ENCODE results near the gene CD7. TPM values are rescaled to one million over a fixed set of nuclear protein-coding genes. Genes with fewer than 3 reads are reported as not detected.

The CD7 gene
- total and polyA plus RNA-seq, 9 of the 15 experiments (the other 6 are each of a cell fraction or from before 2014, with no cell fraction given): 0.21 to 0.35 TPM; not detected in 7

GRCh38 chr17:82300707-82301270 is 16.6 kb downstream of the CD7 start (continued):
- TF ChIP-seq TFAP4 (CRISPR knock-in tag; IDR thresholded peaks at IDR 0.05; ENCODE audit: borderline replicate concordance) (peak; percentile 71; the same call in 1 of the 2 replicates), CTBP1 (IDR thresholded peaks at IDR 0.05; ENCODE audit: borderline replicate concordance) (0 out of 2 replicates have a peak, but pooled peaks have one; percentile 32), KLF10 (CRISPR knock-in tag; IDR thresholded peaks at IDR 0.05) (no peak), HCFC1 (IDR thresholded peaks at IDR 0.05; ENCODE audit: low read depth, low read length) (no peak), RERE (CRISPR knock-in tag; IDR thresholded peaks at IDR 0.05; ENCODE audit: borderline replicate concordance) (no peak), RBFOX2 (IDR thresholded peaks at IDR 0.05; ENCODE audit: low read depth, low read length) (peak; percentile 44; the same call in 1 of the 2 replicates), ARID3A (IDR thresholded peaks at IDR 0.05; ENCODE audit: borderline replicate concordance, low read depth, low read length) (no peak), SP1 (CRISPR knock-in tag; IDR thresholded peaks at IDR 0.05) (no peak), SETDB1 (IDR thresholded peaks at IDR 0.05; ENCODE audit: low read length) (no peak)
- TF ChIP-seq, protein P1, sequence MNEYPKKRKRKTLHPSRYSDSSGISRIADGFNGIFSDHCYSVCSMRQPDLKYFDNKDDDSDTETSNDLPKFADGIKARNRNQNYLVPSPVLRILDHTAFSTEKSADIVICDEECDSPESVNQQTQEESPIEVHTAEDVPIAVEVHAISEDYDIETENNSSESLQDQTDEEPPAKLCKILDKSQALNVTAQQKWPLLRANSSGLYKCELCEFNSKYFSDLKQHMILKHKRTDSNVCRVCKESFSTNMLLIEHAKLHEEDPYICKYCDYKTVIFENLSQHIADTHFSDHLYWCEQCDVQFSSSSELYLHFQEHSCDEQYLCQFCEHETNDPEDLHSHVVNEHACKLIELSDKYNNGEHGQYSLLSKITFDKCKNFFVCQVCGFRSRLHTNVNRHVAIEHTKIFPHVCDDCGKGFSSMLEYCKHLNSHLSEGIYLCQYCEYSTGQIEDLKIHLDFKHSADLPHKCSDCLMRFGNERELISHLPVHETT (CRISPR knock-in tag; conservative IDR thresholded peaks at IDR 0.05 in 1 of 2, IDR thresholded peaks at IDR 0.05 in 1 of 2): no peak
- TF ChIP-seq, protein P2, sequence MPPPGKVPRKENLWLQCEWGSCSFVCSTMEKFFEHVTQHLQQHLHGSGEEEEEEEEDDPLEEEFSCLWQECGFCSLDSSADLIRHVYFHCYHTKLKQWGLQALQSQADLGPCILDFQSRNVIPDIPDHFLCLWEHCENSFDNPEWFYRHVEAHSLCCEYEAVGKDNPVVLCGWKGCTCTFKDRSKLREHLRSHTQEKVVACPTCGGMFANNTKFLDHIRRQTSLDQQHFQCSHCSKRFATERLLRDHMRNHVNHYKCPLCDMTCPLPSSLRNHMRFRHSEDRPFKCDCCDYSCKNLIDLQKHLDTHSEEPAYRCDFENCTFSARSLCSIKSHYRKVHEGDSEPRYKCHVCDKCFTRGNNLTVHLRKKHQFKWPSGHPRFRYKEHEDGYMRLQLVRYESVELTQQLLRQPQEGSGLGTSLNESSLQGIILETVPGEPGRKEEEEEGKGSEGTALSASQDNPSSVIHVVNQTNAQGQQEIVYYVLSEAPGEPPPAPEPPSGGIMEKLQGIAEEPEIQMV (tag; conservative IDR thresholded peaks at IDR 0.05; ENCODE audit: low read depth): no peak
- TF ChIP-seq, protein P3, sequence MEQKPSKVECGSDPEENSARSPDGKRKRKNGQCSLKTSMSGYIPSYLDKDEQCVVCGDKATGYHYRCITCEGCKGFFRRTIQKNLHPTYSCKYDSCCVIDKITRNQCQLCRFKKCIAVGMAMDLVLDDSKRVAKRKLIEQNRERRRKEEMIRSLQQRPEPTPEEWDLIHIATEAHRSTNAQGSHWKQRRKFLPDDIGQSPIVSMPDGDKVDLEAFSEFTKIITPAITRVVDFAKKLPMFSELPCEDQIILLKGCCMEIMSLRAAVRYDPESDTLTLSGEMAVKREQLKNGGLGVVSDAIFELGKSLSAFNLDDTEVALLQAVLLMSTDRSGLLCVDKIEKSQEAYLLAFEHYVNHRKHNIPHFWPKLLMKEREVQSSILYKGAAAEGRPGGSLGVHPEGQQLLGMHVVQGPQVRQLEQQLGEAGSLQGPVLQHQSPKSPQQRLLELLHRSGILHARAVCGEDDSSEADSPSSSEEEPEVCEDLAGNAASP (IDR thresholded peaks at IDR 0.05): no peak

Data from K562 (cell line).